Liver (tissue), 9 donors: Measurements from ENCODE around the gene WAPL. TPM values are rescaled to one million over a fixed set of nuclear protein-coding genes. Genes with fewer than 3 reads are reported as not detected.
A peak's percentile ranks its signal among the peaks of the same experiment; 100 is the strongest.

ENCODE experiments used
- DNase-seq: peaks from one replicate; pipeline ENCODE4 v3.0.0-alpha.2; 2017; ENCODE audit warnings: low spot score
- H3K27ac ChIP-seq, 2 donors: one replicate each; pipeline ENCODE4 v1.7.0; 2013; ENCODE audit warnings: inconsistent platforms in 2 of 2, low read length in 2 of 2, control low read depth in 1 of 2, low read depth in 1 of 2, mild to moderate bottlenecking in 1 of 2
- H3K27me3 ChIP-seq, 4 donors: one replicate each; pipeline versions ENCODE4 v1.6.1 to v1.7.0; 2013; ENCODE audit warnings: low read length in 3 of 4, inconsistent platforms in 1 of 4, mild to moderate bottlenecking in 1 of 4, moderate library complexity in 1 of 4; ENCODE audit not compliant: control insufficient read depth in 4 of 4, insufficient read depth in 4 of 4
- H3K36me3 ChIP-seq, 4 donors: one replicate each; pipeline versions ENCODE4 v1.6.1 to v1.7.0; 2013; ENCODE audit warnings: low read length in 3 of 4, mild to moderate bottlenecking in 3 of 4, low read depth in 1 of 4, moderate library complexity in 1 of 4; ENCODE audit not compliant: control insufficient read depth in 4 of 4, insufficient read depth in 3 of 4
- H3K4me1 ChIP-seq, 4 donors: one replicate each; pipeline versions ENCODE4 v1.6.1 to v1.7.0; 2013; ENCODE audit warnings: low read length in 3 of 4, mild to moderate bottlenecking in 3 of 4, moderate library complexity in 1 of 4; ENCODE audit not compliant: control insufficient read depth in 4 of 4, insufficient read depth in 4 of 4
- H3K4me3 ChIP-seq, 3 donors: one replicate each; pipeline versions ENCODE4 v1.6.1 to v1.7.0; 2013; ENCODE audit warnings: low read length in 3 of 3, control low read depth in 1 of 3, low read depth in 1 of 3, mild to moderate bottlenecking in 1 of 3
- H3K9ac ChIP-seq, 2 donors: one replicate each; pipeline ENCODE4 v1.7.0; 2013; ENCODE audit warnings: low read length in 2 of 2, mild to moderate bottlenecking in 2 of 2, moderate library complexity in 2 of 2, control low read depth in 1 of 2, low read depth in 1 of 2
- H3K9me3 ChIP-seq, 4 donors: one replicate each; pipeline versions ENCODE4 v1.6.1 to v1.7.0; 2013; ENCODE audit warnings: low read length in 3 of 4; ENCODE audit not compliant: control insufficient read depth in 4 of 4
- ATF3 ChIP-seq: IDR thresholded peaks from 2 replicates; pipeline ENCODE4 v1.6.1; 2016; ENCODE audit warnings: antibody characterized with exemption
- EGR1 ChIP-seq, 2 donors: IDR thresholded peaks; 2 replicates each; pipeline ENCODE4 v1.6.1; 2016 to 2018; ENCODE audit warnings: antibody characterized with exemption in 2 of 2, low read depth in 2 of 2
- FOXA1 ChIP-seq: IDR thresholded peaks from 2 replicates; pipeline ENCODE4 v1.6.1; 2016; ENCODE audit warnings: antibody characterized with exemption
- FOXA2 ChIP-seq: IDR thresholded peaks from 2 replicates; pipeline ENCODE4 v1.6.1; 2016; ENCODE audit warnings: antibody characterized with exemption
- HNF4A ChIP-seq, 2 donors: conservative IDR thresholded peaks; 2 replicates each; pipeline ENCODE4 v1.6.1; 2016; ENCODE audit warnings: antibody characterized with exemption in 2 of 2, mild to moderate bottlenecking in 2 of 2
- HNF4G ChIP-seq: IDR thresholded peaks from 2 replicates; pipeline ENCODE4 v1.6.1; 2016; ENCODE audit warnings: antibody characterized with exemption
- JUND ChIP-seq, 2 donors: IDR thresholded peaks; 2 replicates each; pipeline ENCODE4 v1.6.1; 2016; ENCODE audit warnings: antibody characterized with exemption in 2 of 2
- MAX ChIP-seq: IDR thresholded peaks from 2 replicates; pipeline ENCODE4 v1.6.1; 2016; ENCODE audit warnings: antibody characterized with exemption
- RAD21 ChIP-seq, 2 donors: IDR thresholded peaks; 2 replicates each; pipeline ENCODE4 v1.6.1; 2016; ENCODE audit warnings: antibody characterized with exemption in 2 of 2, mild to moderate bottlenecking in 2 of 2
- REST ChIP-seq: IDR thresholded peaks from 2 replicates; pipeline ENCODE4 v1.6.1; 2016; ENCODE audit warnings: antibody characterized with exemption, mild to moderate bottlenecking
- RXRA ChIP-seq, 2 donors: IDR thresholded peaks; 2 replicates each; pipeline ENCODE4 v1.6.1; 2017 to 2018; ENCODE audit warnings: antibody characterized with exemption in 2 of 2, mild to moderate bottlenecking in 1 of 2
- SP1 ChIP-seq: IDR thresholded peaks from 2 replicates; pipeline ENCODE4 v1.6.1; 2018; ENCODE audit warnings: antibody characterized with exemption, mild to moderate bottlenecking
- TAF1 ChIP-seq: conservative IDR thresholded peaks from 2 replicates; pipeline ENCODE4 v1.6.1; 2016; ENCODE audit warnings: antibody characterized with exemption, mild to moderate bottlenecking
- YY1 ChIP-seq: IDR thresholded peaks from 2 replicates; pipeline ENCODE4 v1.6.1; 2016; ENCODE audit warnings: antibody characterized with exemption, mild to moderate bottlenecking
- ZBTB33 ChIP-seq: IDR thresholded peaks from 2 replicates; pipeline ENCODE4 v1.6.1; 2016; ENCODE audit warnings: antibody characterized with exemption
- WGBS: extraction: QIAGEN DNeasy Blood & Tissue Kit; methylation state at CpG from one replicate; pipeline ENCODE4 v1.1.7; 2013; 5-methylcytosine and 5-hydroxymethylcytosine counted together
- polyA plus RNA-seq, 2 donors: library from polyadenylated mRNA; stranded (reverse) in 1 of 2; unstranded in 1 of 2; fragments of 200-250 nt in 1 of 2; fragments of >200 nt in 1 of 2; fragmentation: Nextera tagmentation in 1 of 2; extraction: Ambion mirVana in 1 of 2; gene quantifications; one replicate each; pipeline versions ENCODE4 v1.2.1 to v1.2.3, GENCODE V29; 2013 to 2015
- total RNA-seq, 2 donors: library from RNA; depleted of rRNA; stranded (reverse); fragments of >200 nt; gene quantifications; one replicate each; pipeline ENCODE4 v1.2.3, GENCODE V29; 2014
- TF ChIP-seq, protein P1 (sequence below): fragments of 150-350 bp; IDR thresholded peaks from 2 replicates; pipeline ENCODE4 v1.5.1; 2017; ENCODE audit warnings: improper control_type of control experiment, low read depth, low read length; ENCODE audit not compliant: missing input control
- donor health status: healthy.
- donor health status: healthy.
- donor health status: healthy.
- donor health status: healthy.
- donor health status: healthy.

Gene WAPL
- total and polyA plus RNA-seq, 4 donors: 9.7 to 37.9 (median 24.0) TPM

DNA sequence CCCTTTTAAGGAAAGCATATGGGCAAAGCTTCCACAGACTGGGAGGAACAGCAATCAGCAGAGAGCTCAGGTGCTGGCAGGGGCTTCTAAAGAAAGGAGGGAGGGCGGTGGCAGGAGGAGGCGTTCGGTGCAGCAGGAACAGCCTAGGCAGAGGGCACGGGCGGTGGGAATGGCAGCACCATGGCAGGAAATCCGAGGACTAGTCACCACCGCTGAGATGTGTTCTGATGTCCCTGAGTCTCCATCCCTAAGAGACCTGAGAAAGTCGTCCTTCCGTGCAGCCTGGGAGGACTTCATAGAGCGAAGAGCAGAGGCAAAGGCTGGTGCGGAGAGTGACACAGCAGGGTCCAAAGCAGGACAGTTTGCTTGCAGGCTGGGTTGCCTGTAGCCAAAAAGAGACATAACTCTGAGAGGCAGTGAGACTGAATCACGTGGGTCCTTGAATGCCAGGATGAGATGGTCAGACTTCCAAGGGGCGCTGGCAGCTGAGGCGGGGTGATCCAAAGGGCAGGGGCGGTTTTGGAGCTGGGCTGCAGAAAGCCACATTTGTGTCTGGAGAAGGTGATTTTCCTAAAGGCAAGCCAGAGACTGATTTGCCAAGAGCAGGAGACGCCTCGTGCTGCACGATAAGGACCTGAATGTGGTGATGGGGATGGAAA is 119.2 kb downstream of the WAPL start:
- Histone ChIP-seq H3K4me3 (no peak overlapping the region), H3K9me3 (no peaks in the 10 kb centered on the region), H3K4me1 (peaks cover 2 to 33% (median 19%) of the 10 kb centered on the region in 4 donors), H3K9ac (no peak overlapping the region), H3K27ac (peak overlapping the region in 1 of 2 donors; percentile 13), H3K27me3 (no peaks in the 10 kb centered on the region), H3K36me3 (no peaks in the 10 kb centered on the region)
- no peak for DNase-seq
- WGBS: 28% methylated on average over 18 of the region's 18 CpGs
- TF ChIP-seq SP1 (no peak), FOXA1 (no peak), ZBTB33 (no peak), REST (no peak)

- no peaks in the 10 kb centered on the region for H3K27me3 ChIP-seq
- no peaks in the 10 kb centered on the region for H3K9me3 ChIP-seq
- H3K9ac ChIP-seq: peak overlapping the region in 1 of 2 donors; percentile 56
- DNase-seq: no peak
- WGBS: 9% methylated on average over 27 of the region's 27 CpGs
- H3K36me3 ChIP-seq: no peaks in the 10 kb centered on the region
- peaks cover 2 to 33% (median 19%) of the 10 kb centered on the region in 4 donors for H3K4me1 ChIP-seq
- peak overlapping the region; percentile 14 to 71 (median 67) for H3K4me3 ChIP-seq
- H3K27ac ChIP-seq: peak overlapping the region; percentile 81 to 87
- TF ChIP-seq HNF4A (conservative IDR thresholded peaks at IDR 0.05): no peak
- no peak for TF ChIP-seq RAD21 (IDR thresholded peaks at IDR 0.05)
- TF ChIP-seq JUND (IDR thresholded peaks at IDR 0.05): no peak
- TF ChIP-seq ATF3: no peak
- no peak for TF ChIP-seq HNF4G
- TF ChIP-seq EGR1 (IDR thresholded peaks at IDR 0.05; ENCODE audit: low read depth in 2 of 2): no peak
- TF ChIP-seq MAX: no peak
- no peak for TF ChIP-seq TAF1
- TF ChIP-seq, protein P1, sequence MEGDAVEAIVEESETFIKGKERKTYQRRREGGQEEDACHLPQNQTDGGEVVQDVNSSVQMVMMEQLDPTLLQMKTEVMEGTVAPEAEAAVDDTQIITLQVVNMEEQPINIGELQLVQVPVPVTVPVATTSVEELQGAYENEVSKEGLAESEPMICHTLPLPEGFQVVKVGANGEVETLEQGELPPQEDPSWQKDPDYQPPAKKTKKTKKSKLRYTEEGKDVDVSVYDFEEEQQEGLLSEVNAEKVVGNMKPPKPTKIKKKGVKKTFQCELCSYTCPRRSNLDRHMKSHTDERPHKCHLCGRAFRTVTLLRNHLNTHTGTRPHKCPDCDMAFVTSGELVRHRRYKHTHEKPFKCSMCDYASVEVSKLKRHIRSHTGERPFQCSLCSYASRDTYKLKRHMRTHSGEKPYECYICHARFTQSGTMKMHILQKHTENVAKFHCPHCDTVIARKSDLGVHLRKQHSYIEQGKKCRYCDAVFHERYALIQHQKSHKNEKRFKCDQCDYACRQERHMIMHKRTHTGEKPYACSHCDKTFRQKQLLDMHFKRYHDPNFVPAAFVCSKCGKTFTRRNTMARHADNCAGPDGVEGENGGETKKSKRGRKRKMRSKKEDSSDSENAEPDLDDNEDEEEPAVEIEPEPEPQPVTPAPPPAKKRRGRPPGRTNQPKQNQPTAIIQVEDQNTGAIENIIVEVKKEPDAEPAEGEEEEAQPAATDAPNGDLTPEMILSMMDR: no peak
- no peak for TF ChIP-seq REST
- no peak for TF ChIP-seq FOXA1
- TF ChIP-seq YY1: no peak
- no peak for TF ChIP-seq RXRA (IDR thresholded peaks at IDR 0.05)
- no peak for TF ChIP-seq SP1
- TF ChIP-seq FOXA2: no peak
- TF ChIP-seq ZBTB33: no peak
Measured at GRCh38 chr10:86401588-86402282, 119.9 kb downstream of the WAPL start.
